ENCODE data around the gene RAB7A. TPM values are rescaled to one million over a fixed set of nuclear protein-coding genes. Genes with fewer than 3 reads are reported as not detected.

Gene RAB7A
- total and polyA plus RNA-seq, 2 donors (not counting 1 experiment from before 2014, with no cell fraction given): 54.2 to 415 TPM

DNA sequence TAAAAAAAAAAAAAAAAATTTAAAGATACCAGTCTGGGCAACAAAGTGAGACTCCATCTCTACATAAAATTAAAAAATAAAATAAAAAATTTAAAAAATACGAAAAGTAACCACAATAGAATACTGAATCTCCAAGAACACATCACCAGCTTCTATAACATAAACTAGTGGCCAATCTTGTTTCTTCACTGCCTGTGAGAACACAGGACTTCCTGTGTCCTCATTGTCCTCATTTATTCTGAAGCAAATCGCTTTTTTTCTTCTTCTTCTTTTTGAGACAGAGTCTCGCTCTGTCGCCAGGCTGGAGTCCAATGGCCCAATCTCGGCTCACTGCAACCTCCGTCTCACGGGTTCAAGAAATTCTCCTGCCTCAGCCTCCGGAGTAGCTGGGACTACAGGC, 28.6 kb upstream of the RAB7A start:
- Histone ChIP-seq H4K20me1 (ENCODE audit: control insufficient read depth, extremely low read depth, insufficient read depth, low read length) (no peaks in the 10 kb centered on the region), H3K9me3 (ENCODE audit: control insufficient read depth, insufficient read depth, low read depth, low read length) (no peaks in the 10 kb centered on the region), H3K79me2 (ENCODE audit: control insufficient read depth, insufficient read depth, low read length) (no peaks in the 10 kb centered on the region), H3K4me3 (replicated peaks in 1 of 4; ENCODE audit: control extremely low read depth in 1 of 4, insufficient read depth in 1 of 4, low read depth in 3 of 4, low read length in 4 of 4) (no peak overlapping the region), H3K27me3 (ENCODE audit: control insufficient read depth, insufficient read depth, low read length) (no peaks in the 10 kb centered on the region), H3K9ac (ENCODE audit: insufficient read depth, low read length) (no peak overlapping the region), H3K4me1 (ENCODE audit: control insufficient read depth, extremely low read depth, insufficient read depth, low read length) (peaks cover 2% of the 10 kb centered on the region), H2AFZ (ENCODE audit: low read length) (no peak overlapping the region), H3K27ac (ENCODE audit: insufficient read depth, low read length) (no peak overlapping the region), H3K4me2 (ENCODE audit: extremely low read depth, insufficient read depth, low read length) (no peak overlapping the region), H3K36me3 (ENCODE audit: control insufficient read depth, insufficient read depth, low read length) (no peaks in the 10 kb centered on the region)
- DNase-seq (ENCODE audit: low read depth in 2 of 2): no peak
- TF ChIP-seq, protein P1, sequence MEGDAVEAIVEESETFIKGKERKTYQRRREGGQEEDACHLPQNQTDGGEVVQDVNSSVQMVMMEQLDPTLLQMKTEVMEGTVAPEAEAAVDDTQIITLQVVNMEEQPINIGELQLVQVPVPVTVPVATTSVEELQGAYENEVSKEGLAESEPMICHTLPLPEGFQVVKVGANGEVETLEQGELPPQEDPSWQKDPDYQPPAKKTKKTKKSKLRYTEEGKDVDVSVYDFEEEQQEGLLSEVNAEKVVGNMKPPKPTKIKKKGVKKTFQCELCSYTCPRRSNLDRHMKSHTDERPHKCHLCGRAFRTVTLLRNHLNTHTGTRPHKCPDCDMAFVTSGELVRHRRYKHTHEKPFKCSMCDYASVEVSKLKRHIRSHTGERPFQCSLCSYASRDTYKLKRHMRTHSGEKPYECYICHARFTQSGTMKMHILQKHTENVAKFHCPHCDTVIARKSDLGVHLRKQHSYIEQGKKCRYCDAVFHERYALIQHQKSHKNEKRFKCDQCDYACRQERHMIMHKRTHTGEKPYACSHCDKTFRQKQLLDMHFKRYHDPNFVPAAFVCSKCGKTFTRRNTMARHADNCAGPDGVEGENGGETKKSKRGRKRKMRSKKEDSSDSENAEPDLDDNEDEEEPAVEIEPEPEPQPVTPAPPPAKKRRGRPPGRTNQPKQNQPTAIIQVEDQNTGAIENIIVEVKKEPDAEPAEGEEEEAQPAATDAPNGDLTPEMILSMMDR (conservative IDR thresholded peaks at IDR 0.05 in 1 of 2, IDR thresholded peaks at IDR 0.05 in 1 of 2; ENCODE audit: low read depth in 1 of 2, low read length in 2 of 2): no peak
- no peak for TF ChIP-seq EZH2 (IDR thresholded peaks at IDR 0.05; ENCODE audit: low read length, missing control alignments)

DNA sequence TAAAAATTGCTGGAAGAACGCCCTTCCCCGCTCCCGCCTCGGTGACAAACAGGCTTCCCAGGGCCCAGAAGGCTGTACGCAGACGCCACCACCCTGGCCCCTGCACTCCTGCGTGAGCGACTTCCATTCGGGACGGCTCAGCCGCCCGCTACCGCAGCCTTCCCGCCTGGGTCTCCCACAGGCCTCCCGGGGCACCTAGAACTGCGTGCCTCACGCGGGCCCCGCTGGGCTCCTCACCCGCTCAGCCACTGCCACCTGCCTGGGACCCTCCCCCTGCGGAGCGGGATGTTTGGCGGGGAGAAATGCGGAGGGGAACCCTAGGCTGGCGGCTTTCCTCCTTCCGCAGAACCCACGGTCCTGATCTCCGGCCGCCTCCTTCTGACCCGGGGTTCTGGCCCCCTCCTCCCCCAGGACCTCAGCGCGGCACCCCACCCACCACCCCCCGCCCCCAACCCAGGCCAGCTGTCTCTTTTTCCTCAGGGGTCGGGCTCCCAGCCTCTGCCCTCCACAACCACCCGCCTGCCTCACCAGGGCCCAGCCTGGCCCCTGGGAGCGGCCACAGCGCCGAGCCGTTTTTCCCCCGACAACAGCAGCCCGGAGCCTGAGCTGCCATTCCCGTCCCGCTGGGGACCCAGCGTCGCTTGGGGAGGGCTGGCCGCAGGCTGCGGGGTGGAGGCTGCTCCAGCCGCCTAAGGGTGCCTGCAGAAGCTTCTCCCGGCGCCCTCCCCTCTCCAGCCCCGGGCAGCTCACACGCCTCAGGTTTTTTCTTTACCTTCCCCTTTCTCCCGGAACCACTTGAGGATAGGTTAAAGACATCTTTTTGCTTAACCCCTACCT, 27.6 kb upstream of the RAB7A start:
- Histone ChIP-seq H3K27me3 (ENCODE audit: control insufficient read depth, insufficient read depth, low read length) (no peaks in the 10 kb centered on the region), H2AFZ (ENCODE audit: low read length) (peak overlapping the region; percentile 81), H3K4me3 (replicated peaks in 1 of 4; ENCODE audit: control extremely low read depth in 1 of 4, insufficient read depth in 1 of 4, low read depth in 3 of 4, low read length in 4 of 4) (peak overlapping the region; percentile 29 to 58 (median 36)), H3K4me2 (ENCODE audit: extremely low read depth, insufficient read depth, low read length) (peak overlapping the region; percentile 85), H3K4me1 (ENCODE audit: control insufficient read depth, extremely low read depth, insufficient read depth, low read length) (peaks cover 2% of the 10 kb centered on the region), H3K27ac (ENCODE audit: insufficient read depth, low read length) (no peak overlapping the region), H4K20me1 (ENCODE audit: control insufficient read depth, extremely low read depth, insufficient read depth, low read length) (no peaks in the 10 kb centered on the region), H3K9ac (ENCODE audit: insufficient read depth, low read length) (peak overlapping the region; percentile 50), H3K9me3 (ENCODE audit: control insufficient read depth, insufficient read depth, low read depth, low read length) (no peaks in the 10 kb centered on the region), H3K36me3 (ENCODE audit: control insufficient read depth, insufficient read depth, low read length) (no peaks in the 10 kb centered on the region), H3K79me2 (ENCODE audit: control insufficient read depth, insufficient read depth, low read length) (no peaks in the 10 kb centered on the region)
- peak in 1 of 2 donors; percentile 34 for DNase-seq (ENCODE audit: low read depth in 2 of 2)
- TF ChIP-seq, protein P1 (conservative IDR thresholded peaks at IDR 0.05 in 1 of 2, IDR thresholded peaks at IDR 0.05 in 1 of 2; ENCODE audit: low read depth in 1 of 2, low read length in 2 of 2): no peak

DNA sequence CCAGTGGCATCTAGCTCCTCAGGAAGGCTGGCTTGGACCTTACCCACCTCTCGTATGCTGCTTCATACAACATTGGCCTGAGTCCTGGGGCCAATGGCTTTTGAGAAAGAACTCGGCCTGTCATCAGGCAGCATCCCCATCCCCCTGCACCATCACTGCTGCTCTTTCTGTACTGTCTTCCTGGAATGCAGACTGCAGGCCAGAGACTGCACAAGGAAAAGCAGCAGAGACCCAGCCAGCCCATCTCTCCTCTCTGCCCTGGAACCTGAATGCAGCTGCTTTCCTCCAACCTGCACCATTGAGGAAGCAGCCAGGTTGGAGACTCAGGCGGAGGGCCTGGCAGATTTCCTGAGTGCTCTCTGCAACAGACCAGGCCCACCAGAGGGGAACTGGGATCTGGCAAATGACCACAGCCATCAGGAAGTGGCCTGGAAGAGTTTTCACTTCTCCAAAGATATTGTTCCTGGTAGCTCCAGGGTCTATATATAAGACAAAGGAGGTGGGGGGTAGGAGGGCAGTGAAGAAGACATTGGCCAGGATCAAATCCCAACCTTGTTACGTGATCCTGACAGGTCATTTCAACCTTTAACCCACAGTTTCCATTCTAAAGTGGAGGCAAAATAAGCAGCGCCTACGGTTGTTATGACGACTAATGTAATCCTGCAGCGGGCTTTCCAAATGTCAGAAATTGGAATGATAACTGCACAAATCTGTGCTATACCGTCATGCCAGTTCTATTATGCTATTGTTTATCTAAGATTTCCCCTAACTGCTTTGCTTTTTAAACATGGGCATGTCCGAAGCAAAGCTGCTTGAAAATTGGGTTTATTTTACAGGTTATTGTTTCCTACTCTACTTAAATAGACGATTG, 24.4 kb upstream of the RAB7A start:
- Histone ChIP-seq H3K4me3 (replicated peaks in 1 of 4; ENCODE audit: control extremely low read depth in 1 of 4, insufficient read depth in 1 of 4, low read depth in 3 of 4, low read length in 4 of 4) (no peak overlapping the region), H3K79me2 (ENCODE audit: control insufficient read depth, insufficient read depth, low read length) (no peaks in the 10 kb centered on the region), H3K4me2 (ENCODE audit: extremely low read depth, insufficient read depth, low read length) (peak overlapping the region; percentile 16), H3K27ac (ENCODE audit: insufficient read depth, low read length) (no peak overlapping the region), H3K9me3 (ENCODE audit: control insufficient read depth, insufficient read depth, low read depth, low read length) (no peaks in the 10 kb centered on the region), H3K36me3 (ENCODE audit: control insufficient read depth, insufficient read depth, low read length) (no peaks in the 10 kb centered on the region), H3K4me1 (ENCODE audit: control insufficient read depth, extremely low read depth, insufficient read depth, low read length) (peaks cover 2% of the 10 kb centered on the region), H2AFZ (ENCODE audit: low read length) (no peak overlapping the region), H3K9ac (ENCODE audit: insufficient read depth, low read length) (no peak overlapping the region), H3K27me3 (ENCODE audit: control insufficient read depth, insufficient read depth, low read length) (no peaks in the 10 kb centered on the region), H4K20me1 (ENCODE audit: control insufficient read depth, extremely low read depth, insufficient read depth, low read length) (no peaks in the 10 kb centered on the region)
- DNase-seq (ENCODE audit: low read depth in 2 of 2): peak in 1 of 2 donors; percentile 14
- no peak for TF ChIP-seq EZH2 (IDR thresholded peaks at IDR 0.05; ENCODE audit: low read length, missing control alignments)
- TF ChIP-seq, protein P1 (conservative IDR thresholded peaks at IDR 0.05 in 1 of 2, IDR thresholded peaks at IDR 0.05 in 1 of 2; ENCODE audit: low read depth in 1 of 2, low read length in 2 of 2): no peak

All from fibroblast of lung (primary cell).